Measurements from ENCODE around the gene PTH1R.

GRCh38 chr3:46892285-46893145, 15.0 kb downstream of the PTH1R start:
- no peak for TF ChIP-seq FOXA1 (IDR thresholded peaks at IDR 0.05)
- TF ChIP-seq SUZ12 (IDR thresholded peaks at IDR 0.05): no peak
- TF ChIP-seq ELF4 (IDR thresholded peaks at IDR 0.05): no peak
- TF ChIP-seq TARDBP (IDR thresholded peaks at IDR 0.05): no peak
- no peak for TF ChIP-seq L3MBTL2 (conservative IDR thresholded peaks at IDR 0.05)
- no peak for TF ChIP-seq FOXM1 (IDR thresholded peaks at IDR 0.05; ENCODE audit: borderline replicate concordance)
- TF ChIP-seq BHLHE40 (IDR thresholded peaks at IDR 0.05; ENCODE audit: borderline replicate concordance): no peak
- no peak for TF ChIP-seq SP1 (IDR thresholded peaks at IDR 0.05)
- no peak for TF ChIP-seq FOXK2 (IDR thresholded peaks at IDR 0.05)
- no peak for TF ChIP-seq CTBP1 (IDR thresholded peaks at IDR 0.05; ENCODE audit: borderline replicate concordance)
- TF ChIP-seq, protein P1, sequence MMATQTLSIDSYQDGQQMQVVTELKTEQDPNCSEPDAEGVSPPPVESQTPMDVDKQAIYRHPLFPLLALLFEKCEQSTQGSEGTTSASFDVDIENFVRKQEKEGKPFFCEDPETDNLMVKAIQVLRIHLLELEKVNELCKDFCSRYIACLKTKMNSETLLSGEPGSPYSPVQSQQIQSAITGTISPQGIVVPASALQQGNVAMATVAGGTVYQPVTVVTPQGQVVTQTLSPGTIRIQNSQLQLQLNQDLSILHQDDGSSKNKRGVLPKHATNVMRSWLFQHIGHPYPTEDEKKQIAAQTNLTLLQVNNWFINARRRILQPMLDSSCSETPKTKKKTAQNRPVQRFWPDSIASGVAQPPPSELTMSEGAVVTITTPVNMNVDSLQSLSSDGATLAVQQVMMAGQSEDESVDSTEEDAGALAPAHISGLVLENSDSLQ (IDR thresholded peaks at IDR 0.05): no peak
